Astrocyte of the hippocampus (primary cell): ENCODE data around the gene MRPL55.

Experiments used
- DNase-seq: peaks from one replicate; pipeline ENCODE4 v3.0.0; 2011; ENCODE audit warnings: low read depth, low spot score

MRPL55 gene

DNA sequence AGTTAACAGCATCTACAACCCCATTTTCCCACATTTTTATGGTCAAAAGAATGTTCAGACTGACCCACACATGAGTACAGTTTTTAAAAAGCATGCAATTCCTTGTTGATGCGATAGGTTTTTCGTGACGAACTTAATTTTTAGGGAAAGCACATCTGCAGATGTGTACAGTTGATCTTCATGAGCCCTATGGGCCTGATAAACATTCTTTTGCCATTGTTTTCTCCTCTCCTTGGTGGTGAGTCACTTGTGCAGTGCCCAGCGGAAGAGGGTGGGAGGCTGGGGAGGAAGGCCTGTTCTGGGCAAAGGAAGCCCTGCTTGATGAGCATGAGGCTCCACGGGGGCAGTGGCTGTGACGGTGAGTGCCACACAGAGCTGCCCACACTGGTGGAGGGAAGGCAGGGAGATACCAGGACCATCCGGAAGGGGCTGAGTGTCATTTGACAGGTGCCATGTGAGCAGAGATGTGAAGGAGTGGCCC is 21.3 kb downstream of the MRPL55 start:
- peak; percentile 70 for DNase-seq

DNA sequence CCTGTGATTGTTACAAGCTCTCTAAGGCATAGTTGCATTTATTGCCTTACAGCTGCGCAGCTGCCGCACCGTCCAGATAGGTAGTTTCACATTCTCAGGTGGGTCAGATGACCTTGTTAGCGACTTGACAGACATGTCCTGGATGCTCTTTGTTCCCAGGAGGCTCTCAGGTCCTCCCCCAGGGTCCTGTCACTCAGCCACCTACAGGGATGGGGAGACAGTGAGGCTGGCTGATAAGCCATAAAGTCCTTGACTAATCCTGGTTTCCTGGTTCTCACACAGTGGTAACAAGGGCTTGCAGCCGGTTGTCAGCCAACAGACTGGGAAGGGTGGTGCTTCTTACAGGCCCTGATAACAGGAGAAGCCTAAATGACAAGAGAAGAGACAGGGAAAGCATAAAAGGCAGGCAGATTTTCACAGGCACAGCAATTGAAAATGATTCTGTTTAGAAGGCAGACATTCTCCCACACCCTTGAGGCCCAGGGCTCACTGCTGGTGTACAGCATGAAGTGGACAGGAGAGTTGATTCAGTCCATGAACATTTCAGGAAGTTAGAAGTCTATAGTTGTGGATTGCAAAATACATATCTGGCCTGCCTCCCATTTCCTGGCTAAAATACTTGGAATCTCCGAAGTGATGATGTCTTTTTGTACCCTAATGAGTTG is 23.7 kb downstream of the MRPL55 start:
- peak; percentile 36 for DNase-seq

GRCh38 chr1:228084797-228085196 is 24.3 kb downstream of the MRPL55 start:
- DNase-seq = no peak

GRCh38 chr1:228084325-228084724 is 24.8 kb downstream of the MRPL55 start:
- peak; percentile 38 for DNase-seq

DNA sequence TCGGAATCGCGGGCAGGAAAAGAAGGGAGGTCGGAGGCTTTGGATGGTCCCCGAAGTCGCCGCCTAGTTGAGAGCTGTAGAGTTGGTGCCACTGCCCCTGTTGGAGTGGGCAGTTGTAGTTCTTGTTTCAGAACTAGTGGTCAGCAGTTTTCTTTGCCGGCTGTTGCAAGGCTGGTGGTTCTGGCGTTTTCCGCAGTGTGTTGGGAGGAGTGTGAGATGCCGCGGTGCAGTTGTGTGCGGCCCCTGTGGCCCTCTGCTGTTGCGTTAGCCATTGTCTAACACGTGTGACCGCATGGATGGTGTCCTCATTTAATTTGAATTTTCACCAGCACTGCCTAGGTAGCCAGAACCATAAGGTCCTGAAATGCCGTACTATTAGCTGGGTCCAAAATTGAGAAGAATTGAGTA is 25.2 kb downstream of the MRPL55 start:
- peak; percentile 50 for DNase-seq

GRCh38 chr1:228082918-228083870 is 25.9 kb downstream of the MRPL55 start:
- DNase-seq = peak; percentile 64

GRCh38 chr1:228082214-228082917 is 26.7 kb downstream of the MRPL55 start, which contains the start of gene ARF1:
ARF1 (plus strand) TSS chr1:228082708; CDS start chr1:228097115, 14,407 bp downstream.
- peak; percentile 99 for DNase-seq

DNA sequence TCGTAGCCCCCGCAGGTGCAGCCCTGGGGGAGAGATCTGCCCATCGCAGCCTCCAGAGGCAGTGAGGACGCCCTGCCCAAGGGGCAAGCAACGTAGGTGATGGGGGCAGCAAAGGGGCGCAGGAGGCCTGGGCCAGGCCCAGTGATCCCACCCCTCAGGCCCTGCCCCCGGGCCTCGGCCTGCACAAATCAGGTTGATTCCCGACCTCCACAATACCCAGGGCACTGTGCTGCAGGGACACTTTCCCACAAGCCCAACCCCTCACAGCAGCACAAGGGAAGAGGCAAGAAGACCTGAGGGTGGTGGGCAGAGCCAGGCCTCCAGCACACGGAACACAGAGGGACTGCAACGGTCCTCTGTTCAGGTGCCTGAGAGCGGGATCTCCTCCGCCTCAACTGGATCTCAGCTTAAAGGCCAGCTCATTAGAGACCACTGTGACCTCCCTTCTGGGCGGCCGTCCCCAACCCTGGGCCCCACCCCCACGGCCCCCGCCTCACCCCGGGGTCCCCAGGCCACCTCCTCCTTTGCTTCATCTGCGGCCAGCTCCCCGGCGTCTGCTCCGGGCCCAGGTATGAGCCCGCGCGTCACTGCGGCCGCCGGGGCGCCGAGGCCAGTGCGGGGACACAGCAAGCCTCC is 27.4 kb downstream of the MRPL55 start:
- DNase-seq = peak; percentile 39

- no peak for DNase-seq
Observed at GRCh38 chr1:228081144-228081543, 28.0 kb downstream of the MRPL55 start.

DNA sequence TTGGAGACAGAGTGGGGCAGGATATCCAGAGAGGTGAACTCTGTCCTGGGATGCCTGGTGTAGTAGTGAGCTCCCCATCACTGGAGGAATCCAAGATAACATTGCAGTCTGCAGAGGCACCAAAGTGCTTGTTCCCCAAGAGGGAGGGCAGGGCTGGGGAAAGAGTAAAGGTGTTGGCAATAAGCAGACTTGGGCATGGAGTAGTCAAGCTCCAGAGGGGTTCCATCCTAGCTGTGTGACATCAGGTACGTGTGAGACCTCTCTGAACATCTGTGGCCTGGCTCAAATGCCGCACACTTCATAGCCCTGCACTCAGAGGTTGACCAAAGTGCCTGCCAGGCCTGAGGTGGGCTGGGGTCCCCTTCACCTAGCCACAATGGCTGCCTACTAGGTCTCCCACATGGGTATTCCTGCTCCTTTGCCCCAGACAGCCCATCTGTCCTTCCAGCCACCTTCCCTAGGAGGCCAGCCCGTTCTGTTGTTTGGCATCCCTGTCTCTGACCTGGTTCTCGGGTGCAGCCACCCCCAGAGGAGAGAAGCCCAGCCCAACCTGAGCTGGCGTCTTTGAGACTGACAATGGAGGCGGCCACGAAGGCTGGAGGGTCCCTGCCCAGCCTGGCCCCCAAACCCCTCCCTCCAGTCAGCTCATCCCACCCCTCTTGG is 29.4 kb downstream of the MRPL55 start:
- DNase-seq = no peak

DNA sequence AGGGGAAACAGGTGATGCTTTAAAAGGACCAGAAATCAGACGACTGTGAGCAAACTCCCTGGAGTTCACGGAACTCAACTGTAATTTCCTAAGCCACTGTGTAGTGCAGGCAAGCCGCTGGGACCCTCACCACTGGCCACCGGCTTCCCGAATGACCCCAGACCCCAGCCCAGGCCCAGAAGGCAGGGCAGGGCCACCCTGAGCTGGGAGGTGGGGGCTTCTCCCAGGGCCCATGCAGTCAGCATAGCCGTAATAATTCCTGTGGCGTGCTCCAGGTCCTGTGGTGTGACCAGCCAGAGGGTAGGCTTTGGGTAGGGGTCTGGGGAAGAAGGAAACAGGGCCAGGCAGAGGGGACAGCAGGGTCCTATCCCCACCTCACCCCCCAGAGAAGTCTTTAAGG is 30.1 kb downstream of the MRPL55 start:
- no peak for DNase-seq

- no peak for DNase-seq
Observed at GRCh38 chr1:228077565-228078330, 31.4 kb downstream of the MRPL55 start.

DNA sequence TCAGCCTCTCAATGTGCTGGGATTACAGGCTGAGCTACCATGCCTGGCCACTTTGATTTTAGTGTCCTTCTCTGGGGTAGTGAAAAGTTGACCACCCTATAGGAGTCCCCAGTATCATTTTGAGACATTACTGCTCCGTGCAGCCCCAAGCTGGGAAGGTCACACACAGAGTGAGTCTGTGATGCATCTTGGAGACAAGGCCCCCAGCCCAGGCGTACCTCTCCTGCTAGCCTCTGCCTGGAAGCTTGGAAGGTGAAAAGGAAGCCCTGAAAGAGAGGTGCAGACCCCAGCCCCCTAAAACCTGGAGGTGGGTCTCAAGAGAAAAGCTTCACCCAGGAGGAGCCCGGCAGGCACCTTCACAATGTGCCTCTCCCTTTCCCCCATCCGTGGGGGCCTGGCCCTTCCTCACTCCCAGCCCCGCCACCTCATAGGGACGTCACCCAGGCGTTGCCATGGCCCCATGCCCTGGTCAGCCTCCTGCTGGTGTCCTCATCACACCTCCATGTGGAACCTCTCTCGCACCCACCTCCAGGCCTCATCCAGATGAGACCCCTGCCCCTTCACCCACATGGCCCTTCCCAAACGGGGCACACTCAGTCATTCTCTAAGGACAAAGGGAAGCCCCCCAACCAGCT is 32.2 kb downstream of the MRPL55 start:
- no peak for DNase-seq

DNA sequence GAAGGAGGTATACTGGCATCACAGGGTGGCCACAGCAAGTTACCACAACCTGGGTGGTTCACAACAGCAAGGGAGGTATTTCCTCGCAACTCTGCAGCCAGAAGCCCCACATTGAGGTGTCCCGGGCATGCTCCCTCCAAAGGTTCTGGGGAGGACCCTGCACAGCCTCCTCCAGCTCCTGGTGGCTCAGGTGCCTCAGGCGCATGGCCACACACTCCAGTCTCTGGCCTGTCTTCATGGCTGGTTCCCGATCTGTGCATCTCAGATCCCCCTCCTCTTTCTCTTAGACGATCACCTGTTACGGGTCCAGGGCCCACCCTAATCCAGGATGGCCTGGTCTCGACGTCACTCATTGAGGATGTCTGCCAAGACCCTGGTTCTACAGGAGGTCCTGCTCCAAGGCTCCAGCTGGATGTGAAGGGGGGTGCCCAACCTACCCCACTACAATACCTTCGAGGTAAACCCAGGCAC is 33.3 kb downstream of the MRPL55 start:
- no peak for DNase-seq

DNA sequence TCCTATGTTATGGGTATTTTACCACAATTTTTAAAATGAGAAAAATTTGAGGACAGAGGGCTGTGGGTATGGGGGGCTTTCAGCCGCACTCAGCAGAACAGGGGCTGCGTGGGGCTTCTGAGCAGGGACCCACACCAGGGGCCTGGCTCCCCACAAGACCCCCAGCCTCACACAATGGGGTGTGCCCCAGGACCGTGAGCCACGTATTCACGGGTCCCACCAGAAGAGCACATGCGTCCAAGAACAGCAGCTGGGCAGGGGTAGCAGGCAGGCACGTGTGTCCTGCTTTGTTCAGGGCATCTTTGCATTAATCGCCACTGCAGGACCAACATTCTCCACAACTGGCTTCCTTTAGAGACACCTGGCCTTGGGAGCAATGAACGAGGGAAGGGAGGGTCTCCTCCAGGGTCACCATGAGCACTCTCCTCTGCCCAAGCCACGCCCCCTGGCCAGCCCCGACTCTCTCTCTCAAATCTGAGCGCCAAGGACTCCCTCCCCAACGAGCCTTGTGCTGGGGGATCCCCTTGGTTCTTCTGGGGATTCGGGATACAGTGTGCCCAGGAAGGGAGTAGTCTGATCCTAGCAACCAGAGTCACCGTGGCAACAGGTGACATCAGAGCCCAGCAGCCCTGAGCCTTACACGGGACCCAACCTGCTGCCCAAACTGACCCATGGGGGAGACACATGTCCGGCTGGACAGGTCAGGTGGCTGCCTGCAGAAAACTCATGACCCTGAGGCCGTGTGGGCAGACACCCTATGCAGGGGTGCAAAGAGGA is 34.0 kb downstream of the MRPL55 start:
- no peak for DNase-seq

- DNase-seq = peak; percentile 38
Observed at GRCh38 chr1:228073857-228074545, 35.1 kb downstream of the MRPL55 start.

DNA sequence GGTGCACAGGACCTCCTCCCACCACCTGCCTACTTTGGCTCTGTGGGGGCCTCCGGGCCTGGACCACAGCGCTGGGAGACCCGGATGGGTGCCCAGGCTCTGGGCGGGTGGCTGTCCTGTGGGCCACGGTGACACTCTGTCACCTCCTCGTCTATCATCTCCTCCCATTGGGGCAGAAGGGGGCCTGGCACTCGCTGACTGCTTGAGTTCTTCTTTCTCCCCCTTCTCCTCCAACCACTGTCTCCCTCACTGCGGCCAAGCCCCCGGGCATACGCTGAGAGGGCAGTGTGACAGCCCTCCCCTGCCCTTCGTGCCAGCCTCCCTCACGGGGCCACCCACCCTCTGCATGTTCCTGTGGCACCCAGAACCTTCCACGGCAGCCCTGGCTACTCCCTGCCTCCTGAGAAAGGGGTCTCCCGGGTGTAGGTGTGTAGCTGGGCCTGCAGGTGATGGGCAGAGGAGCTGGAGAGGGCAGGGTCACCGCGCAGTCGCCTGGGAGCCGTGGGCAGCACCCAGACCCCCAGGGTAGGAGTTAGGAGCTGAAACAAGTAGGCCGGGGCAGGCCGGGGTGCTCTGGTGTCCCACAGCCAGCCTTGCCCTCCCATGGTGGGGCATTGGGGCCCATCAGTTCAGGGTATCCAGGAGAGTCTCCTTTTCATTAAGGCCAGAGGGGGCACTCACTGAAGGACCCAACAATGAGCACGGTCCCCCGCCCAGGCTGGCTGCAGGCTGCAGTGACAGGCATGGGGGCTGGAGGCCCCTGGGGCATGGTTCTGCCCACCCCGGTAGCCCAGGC is 35.8 kb downstream of the MRPL55 start:
- DNase-seq = no peak
